T-helper 22 cell (primary cell): Measurements from ENCODE around the gene BIRC5.
"Not testable (repeated sequence)": the region's sequence is repeated elsewhere in the genome, so short reads cannot be mapped to it uniquely, and the experiment has no call there.

ENCODE experiments used
- DNase-seq: peaks from one replicate; pipeline ENCODE4 v3.0.0-alpha.2; 2020; ENCODE audit warnings: low read depth

Gene BIRC5

GRCh38 chr17:78225088-78225865, 11.2 kb downstream of the BIRC5 start:
- DNase-seq: no peak

DNA sequence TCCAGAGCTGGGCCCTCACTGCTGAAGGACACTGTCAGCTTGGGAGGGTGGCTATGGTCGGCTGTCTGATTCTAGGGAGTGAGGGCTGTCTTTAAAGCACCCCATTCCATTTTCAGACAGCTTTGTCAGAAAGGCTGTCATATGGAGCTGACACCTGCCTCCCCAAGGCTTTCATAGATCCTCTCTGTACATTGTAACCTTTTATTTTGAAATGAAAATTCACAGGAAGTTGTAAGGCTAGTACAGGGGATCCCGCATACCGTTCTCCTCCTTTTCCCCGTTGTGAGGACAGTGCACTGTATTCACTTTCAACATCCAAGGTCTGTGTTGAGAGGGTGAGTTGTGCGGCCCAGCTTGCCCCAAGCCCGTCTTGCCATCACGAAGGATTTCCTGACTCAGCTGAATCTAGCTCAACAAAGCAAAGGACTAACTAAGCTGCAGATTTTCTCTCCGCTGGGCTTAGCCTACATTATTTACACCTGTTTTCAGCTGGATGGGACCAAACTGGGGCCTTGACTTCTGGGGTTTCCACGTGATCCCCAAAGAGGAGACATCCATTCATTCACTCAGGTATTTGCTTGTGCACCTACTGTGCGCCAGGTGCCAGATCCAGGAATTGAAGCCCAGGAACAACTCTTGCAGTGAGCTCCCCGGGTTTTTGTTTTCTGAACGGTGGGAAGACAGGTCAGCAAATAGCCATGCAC, 12.2 kb downstream of the BIRC5 start:
- no peak for DNase-seq

DNA sequence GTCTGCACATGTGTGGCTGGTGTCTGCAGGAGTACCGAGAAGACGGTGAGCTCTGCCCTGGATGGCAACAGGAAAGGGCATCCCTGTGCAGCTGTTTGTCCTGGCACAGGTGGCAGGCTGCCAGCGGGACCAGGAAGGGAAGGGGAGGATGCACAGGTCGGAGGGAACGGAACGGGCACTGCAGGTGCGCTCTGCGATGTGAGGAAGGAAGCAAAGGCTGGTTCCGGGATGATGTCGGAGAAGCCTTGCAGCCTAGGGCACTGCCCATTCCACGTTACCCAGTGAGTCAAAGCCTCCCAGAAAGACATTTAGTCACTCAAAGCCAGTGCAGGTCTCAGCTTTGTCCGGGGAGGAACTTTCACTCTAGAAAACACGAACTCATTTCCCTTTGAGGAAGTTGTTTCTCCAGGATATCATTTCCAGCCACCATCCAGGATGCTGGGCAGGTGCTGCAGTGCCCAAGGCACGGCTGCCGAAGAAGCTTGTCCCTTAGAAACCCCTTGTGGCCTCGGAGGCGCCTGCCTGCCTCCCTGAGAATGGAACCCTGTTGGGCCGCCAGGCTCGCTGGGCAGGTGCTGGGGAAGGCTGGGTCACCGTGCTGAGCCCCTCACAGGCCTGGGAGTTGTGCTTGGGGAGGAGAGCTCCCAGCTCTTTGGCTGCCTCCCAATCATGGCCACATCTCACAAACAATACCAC, 12.9 kb downstream of the BIRC5 start:
- DNase-seq: no peak

- DNase-seq: no peak
Measured at GRCh38 chr17:78227455-78227916, 13.4 kb downstream of the BIRC5 start.

DNA sequence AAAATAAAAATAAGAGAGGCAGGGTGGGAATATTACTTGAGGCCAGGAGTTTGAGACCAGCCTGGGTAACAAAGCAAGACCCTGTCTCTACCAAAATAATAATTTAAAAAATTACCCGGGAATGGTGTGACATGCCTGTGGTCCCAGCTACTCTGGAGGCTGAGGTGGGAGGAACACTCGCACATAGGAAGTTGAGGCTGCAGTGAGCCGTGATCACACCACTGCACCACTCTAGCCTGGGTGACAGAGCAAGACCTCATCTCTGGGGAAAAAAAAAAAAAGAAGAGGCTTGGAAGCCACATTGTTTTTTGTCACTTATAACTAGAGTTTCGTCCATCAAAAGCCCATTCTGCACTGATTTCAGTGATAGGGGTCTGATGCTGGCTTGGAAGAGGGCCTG, 14.1 kb downstream of the BIRC5 start:
- no peak for DNase-seq

GRCh38 chr17:78230252-78230962, 16.4 kb downstream of the BIRC5 start:
- no peak for DNase-seq

DNA sequence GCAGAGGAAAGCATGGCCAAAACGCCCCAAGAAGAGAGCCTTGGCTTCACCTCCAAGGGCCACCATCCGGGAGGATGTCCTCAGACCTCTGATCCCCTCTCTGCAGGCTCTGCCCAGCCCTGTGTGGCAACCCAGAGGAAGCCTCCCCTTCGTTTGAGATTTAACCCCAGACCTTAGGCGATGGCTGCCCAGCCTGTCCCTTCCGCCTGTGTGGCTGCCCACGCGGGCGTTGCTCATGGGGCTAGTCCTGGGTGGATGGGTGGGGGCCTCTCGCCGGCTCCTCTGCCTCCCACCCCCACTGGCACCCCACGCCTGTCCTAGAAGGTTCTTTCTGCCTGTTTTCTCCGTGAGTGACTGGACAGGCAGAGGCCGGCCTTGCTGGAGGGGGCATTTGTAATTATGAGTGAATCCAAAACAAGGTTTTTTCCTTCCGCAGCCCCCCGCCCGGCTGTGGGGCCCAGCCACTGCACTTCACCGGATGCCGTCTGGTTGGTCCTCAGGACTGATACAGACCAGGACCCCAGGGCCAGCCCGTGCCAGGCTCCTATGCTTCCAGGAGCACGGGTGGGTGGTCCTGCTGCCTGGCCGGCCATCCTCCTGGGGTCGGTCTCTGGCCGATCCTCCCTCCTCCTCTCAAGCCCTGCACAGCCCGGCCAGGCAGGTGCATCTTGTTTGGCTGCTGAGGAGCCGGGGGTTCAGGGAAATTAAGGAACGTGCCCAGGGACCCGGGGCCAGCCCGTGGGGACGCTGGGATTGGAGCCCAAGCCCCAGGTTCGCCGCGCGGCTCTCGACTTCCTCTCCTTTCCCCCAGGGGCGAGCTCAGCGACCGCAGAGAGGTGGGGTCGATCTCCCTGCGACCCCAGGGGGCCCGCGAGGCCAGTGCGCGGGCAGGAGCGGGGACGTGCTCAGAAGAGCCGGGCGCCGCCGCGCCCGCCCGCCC, 17.2 kb downstream of the BIRC5 start, which contains the start of gene TMEM235:
Gene TMEM235 (plus strand): TSS at position 636 of the 940 bp plus-strand sequence. CDS start 393 bp downstream, outside the sequence.
- DNase-seq: no peak

DNA sequence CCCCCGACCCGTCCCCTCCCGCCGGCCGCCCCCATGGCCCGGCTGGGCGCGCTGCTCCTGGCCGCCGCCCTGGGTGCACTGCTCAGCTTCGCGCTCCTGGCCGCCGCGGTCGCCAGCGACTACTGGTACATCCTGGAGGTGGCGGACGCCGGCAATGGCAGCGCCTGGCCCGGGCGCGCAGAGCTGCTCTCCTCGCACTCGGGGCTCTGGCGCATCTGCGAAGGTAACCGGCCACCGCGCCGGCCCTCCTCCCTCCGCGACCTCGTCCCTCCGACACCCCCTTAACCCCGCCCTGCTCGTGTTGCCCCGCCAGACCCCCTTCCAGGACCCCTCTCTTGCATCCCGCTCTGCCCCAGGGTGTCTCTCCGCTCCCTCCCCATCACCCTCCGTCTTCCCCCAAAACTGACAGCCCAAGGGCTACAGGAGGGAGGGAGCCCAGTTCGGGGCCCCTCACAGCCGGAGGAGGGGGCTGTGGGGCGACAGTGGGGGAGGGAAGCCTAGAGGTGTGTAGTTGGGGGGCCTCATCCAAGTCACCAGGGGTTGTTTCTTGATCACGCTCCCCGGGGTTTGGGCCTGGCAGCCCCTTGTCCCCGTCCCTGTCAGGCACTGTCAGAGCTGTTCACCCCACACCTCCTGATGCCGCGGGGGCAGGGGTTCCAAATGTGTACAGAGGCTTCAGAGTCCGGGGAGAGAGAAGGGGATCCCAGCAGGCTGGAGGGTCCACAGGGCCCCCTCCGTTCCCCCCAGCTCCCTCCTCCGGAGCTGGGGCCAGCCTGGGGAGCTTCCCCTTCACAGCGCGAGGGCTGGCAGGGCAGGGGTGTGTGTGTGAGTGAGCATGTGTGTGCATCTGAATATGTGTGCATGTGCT, 18.2 kb downstream of the BIRC5 start:
- DNase-seq: no peak

- no peak for DNase-seq
Measured at GRCh38 chr17:78232859-78233173, 18.8 kb downstream of the BIRC5 start.

DNA sequence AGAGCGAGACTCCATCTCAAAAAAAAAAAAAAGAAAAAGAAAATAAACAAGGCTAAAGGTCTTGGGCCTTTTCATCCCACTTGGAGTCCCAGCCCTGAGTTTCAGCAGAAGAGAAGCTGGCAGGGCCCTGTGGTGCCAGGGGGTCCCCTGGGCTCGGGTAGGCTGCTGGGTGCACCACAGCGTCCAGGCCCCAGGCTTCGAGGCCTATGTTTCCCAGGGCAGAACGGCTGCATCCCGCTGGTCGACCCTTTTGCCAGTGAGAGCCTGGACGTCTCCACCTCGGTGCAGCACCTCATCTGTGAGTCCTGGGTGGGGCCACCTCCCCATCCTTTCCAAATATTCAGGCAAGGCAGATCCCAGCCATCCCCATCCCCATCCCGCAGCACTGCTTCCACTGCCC, 19.6 kb downstream of the BIRC5 start:
- no peak for DNase-seq

- no peak for DNase-seq
Measured at GRCh38 chr17:78234261-78234865, 20.3 kb downstream of the BIRC5 start.

- DNase-seq: not testable (repeated sequence)
Measured at GRCh38 chr17:78235022-78235421, 21.0 kb downstream of the BIRC5 start.

DNA sequence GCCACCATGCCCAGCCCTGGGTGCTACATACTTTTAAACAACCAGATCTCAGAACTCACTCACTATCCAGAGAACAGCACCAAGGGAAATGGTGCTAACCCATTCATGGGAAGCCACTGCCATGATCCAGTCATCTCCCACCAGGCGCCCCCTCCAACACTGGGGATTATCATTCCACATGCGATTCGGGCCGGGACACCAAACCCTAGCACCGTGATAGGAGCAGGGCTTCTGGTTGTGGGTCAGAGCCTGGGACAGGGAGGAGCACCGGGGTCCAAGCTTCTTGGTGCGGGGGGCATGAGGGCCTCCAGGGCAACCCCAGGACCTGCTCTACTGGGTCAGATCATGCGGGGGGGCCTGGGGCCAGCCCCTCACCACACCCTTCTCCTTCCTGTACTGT, 21.8 kb downstream of the BIRC5 start:
- no peak for DNase-seq

DNA sequence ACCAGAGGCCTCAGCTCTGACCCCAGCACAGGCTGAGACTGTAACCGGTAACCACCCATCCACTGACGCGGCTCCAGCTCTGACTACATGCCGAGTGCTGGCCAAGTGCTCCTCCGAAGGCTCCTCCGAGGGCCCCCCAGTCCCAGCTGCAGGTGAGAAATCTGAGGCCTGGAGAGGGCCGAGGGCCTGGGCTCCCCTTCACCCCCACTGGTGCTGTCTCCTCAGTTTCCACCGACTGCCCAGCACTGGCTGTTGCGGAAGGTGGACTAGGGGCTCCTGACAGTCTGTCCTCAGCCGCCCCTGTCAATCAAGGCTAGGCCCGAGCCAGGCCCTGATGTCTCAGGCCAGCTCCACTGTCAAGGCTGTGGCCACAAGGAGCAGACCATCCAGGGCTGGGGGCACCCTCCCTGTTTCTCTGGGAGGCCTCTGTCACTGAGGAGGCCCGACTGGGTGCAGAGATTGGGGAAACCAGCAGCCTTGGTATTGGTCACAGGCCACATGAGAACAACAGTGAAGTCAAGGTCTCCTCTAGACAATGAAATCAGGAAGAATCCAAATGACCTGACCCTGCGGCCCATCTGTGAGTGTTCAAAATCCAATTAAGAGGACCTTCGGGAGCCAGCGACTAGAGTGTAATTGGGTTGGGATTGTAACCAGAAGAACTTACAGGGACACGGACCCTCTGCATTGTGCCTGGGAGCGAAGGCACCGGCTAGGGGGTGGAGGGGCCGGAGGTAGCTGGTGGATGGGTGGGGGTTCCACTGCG, 22.5 kb downstream of the BIRC5 start:
- DNase-seq: no peak

- no peak for DNase-seq
Measured at GRCh38 chr17:78237401-78238012, 23.5 kb downstream of the BIRC5 start.

DNA sequence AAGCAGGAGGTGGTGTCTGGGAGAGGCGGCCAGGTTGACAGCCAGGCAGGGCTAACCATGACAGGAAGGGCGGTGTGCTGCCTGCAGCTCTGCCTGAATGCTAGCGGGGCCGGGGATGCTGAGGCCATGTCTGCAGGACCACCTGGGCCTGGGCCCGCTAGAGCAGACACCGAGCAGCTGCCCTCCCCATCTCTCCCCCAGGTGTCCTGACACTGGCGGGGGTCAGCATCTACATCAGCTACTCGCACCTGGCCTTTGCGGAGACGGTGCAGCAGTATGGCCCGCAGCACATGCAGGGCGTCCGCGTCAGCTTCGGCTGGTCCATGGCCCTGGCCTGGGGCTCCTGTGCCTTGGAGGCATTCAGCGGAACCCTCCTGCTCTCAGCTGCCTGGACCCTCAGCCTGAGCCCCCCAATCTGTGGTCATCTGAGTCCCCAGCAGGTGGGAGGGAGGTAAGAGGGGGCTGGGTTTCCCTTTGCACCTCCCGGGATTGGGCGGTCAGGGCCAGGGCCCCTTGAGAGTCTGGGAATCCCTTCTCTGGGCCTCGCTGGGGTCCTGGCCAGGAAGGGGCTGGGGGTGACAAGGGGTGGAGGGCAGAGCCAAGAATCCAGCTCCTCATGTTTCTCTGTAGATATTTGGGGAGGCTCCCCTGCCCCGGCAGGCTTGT, 24.9 kb downstream of the BIRC5 start:
- DNase-seq: no peak

DNA sequence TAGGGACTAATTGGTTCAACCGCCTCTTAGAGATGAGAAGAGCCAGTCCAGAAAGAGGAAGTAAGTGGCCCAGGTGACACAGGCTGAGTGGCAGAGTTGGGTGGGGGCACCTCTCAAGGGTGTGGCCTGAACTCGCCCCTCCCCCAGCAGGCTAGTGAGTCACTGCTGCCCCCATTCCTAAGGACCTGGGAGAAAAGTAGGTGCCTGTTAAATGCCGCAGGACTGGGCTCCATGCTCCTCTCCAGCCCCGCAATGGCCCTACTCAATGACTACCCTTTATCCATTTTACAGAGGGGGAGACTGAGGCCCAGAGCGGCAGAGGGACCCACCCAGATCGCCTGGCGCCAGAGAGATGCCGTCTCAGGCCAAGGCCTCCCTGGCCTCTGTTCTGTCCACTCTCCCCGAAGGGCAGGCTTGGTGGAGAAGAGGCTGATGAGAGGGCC, 25.5 kb downstream of the BIRC5 start:
- DNase-seq: no peak
